ENCODE data around the gene SHROOM3. TPM values are rescaled to one million over a fixed set of nuclear protein-coding genes. Genes with fewer than 3 reads are reported as not detected.

The SHROOM3 gene
- total RNA-seq, 1 donor from 2014 or later, result 62.0 TPM

GRCh38 chr4:76458825-76459224 is 23.8 kb downstream of the SHROOM3 start:
- intact Hi-C loops (cut with DNase I), result no loop called here
- ATAC-seq (peak in 1 of 2 donors; percentile 11), DNase-seq (no peak)
- H3K9me3 ChIP-seq, result peaks cover 6% of the 10 kb centered on the region
- no peaks in the 10 kb centered on the region for H3K4me1 ChIP-seq
- peak overlapping the region; percentile 34 for H3K27ac ChIP-seq
- H3K27me3 ChIP-seq (ENCODE audit: low read depth), result peaks cover 6% of the 10 kb centered on the region
- TF ChIP-seq, protein P1, sequence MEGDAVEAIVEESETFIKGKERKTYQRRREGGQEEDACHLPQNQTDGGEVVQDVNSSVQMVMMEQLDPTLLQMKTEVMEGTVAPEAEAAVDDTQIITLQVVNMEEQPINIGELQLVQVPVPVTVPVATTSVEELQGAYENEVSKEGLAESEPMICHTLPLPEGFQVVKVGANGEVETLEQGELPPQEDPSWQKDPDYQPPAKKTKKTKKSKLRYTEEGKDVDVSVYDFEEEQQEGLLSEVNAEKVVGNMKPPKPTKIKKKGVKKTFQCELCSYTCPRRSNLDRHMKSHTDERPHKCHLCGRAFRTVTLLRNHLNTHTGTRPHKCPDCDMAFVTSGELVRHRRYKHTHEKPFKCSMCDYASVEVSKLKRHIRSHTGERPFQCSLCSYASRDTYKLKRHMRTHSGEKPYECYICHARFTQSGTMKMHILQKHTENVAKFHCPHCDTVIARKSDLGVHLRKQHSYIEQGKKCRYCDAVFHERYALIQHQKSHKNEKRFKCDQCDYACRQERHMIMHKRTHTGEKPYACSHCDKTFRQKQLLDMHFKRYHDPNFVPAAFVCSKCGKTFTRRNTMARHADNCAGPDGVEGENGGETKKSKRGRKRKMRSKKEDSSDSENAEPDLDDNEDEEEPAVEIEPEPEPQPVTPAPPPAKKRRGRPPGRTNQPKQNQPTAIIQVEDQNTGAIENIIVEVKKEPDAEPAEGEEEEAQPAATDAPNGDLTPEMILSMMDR (IDR thresholded peaks at IDR 0.05), result no peak
- H3K4me3 ChIP-seq, result no peak overlapping the region
- H3K36me3 ChIP-seq, result no peaks in the 10 kb centered on the region

GRCh38 chr4:76459291-76459723 is 24.3 kb downstream of the SHROOM3 start:
- DNase-seq (no peak), ATAC-seq (peak in 1 of 2 donors; percentile 68)
- H3K4me3 ChIP-seq, result no peak overlapping the region
- H3K4me1 ChIP-seq, result no peaks in the 10 kb centered on the region
- TF ChIP-seq, protein P1 (IDR thresholded peaks at IDR 0.05), result no peak
- H3K9me3 ChIP-seq, result peaks cover 8% of the 10 kb centered on the region
- H3K27ac ChIP-seq, result peak overlapping the region; percentile 34
- H3K36me3 ChIP-seq, result no peaks in the 10 kb centered on the region
- intact Hi-C loops (cut with DNase I), result no loop called here
- peaks cover 6% of the 10 kb centered on the region for H3K27me3 ChIP-seq (ENCODE audit: low read depth)

GRCh38 chr4:76463568-76463967 is 28.5 kb downstream of the SHROOM3 start:
- Histone ChIP-seq H3K4me3 (no peak overlapping the region), H3K27ac (no peak overlapping the region), H3K27me3 (ENCODE audit: low read depth) (peaks cover 6% of the 10 kb centered on the region), H3K4me1 (no peaks in the 10 kb centered on the region), H3K36me3 (no peaks in the 10 kb centered on the region), H3K9me3 (peaks cover 8% of the 10 kb centered on the region)
- TF ChIP-seq, protein P1 (IDR thresholded peaks at IDR 0.05), result no peak
- no peak for ATAC-seq
- DNase-seq, result no peak
- intact Hi-C loops (cut with DNase I), result no loop called here

- Histone ChIP-seq H3K4me1 (no peaks in the 10 kb centered on the region), H3K36me3 (no peaks in the 10 kb centered on the region), H3K27ac (no peak overlapping the region), H3K4me3 (no peak overlapping the region), H3K9me3 (no peaks in the 10 kb centered on the region), H3K27me3 (ENCODE audit: low read depth) (no peaks in the 10 kb centered on the region)
- TF ChIP-seq, protein P1 (IDR thresholded peaks at IDR 0.05), result no peak
- no peak for DNase-seq
- intact Hi-C loops (cut with DNase I), result no loop called here
- peak in 1 of 2 donors; percentile 66 for ATAC-seq
Observed at GRCh38 chr4:76470064-76470463, 35.0 kb downstream of the SHROOM3 start.

DNA sequence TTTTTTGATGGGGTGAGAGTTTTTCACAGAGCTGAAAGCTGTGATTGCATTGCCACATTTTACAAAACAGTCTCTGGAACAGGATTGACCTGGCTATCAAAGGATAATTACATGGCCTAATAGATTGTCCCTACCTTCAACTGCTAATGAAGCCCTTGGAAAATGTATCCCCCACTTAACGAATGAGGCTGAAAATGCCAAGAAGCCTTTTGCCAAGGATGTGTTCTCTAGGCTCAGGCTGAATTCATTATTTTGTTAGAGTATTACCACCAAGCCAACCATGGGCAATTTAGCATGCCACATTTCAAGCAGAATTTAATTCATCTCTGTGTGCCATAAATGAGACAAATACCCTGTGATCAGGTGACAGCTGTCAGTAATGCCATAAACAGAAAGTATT is 35.5 kb downstream of the SHROOM3 start:
- no peak overlapping the region for H3K4me3 ChIP-seq
- intact Hi-C loops (cut with DNase I), result no loop called here
- no peaks in the 10 kb centered on the region for H3K4me1 ChIP-seq
- no peaks in the 10 kb centered on the region for H3K36me3 ChIP-seq
- no peaks in the 10 kb centered on the region for H3K9me3 ChIP-seq
- TF ChIP-seq, protein P1 (IDR thresholded peaks at IDR 0.05), result no peak
- no peak for DNase-seq
- H3K27ac ChIP-seq, result no peak overlapping the region
- ATAC-seq, result no peak
- H3K27me3 ChIP-seq (ENCODE audit: low read depth), result no peaks in the 10 kb centered on the region

- Histone ChIP-seq H3K27me3 (ENCODE audit: low read depth) (no peaks in the 10 kb centered on the region), H3K4me3 (no peak overlapping the region), H3K36me3 (no peaks in the 10 kb centered on the region), H3K27ac (no peak overlapping the region), H3K4me1 (no peaks in the 10 kb centered on the region), H3K9me3 (no peaks in the 10 kb centered on the region)
- TF ChIP-seq, protein P1 (IDR thresholded peaks at IDR 0.05), result no peak
- DNase-seq (no peak), ATAC-seq (no peak)
- intact Hi-C loops (cut with DNase I), result no loop called here
Observed at GRCh38 chr4:76476571-76476970, 41.5 kb downstream of the SHROOM3 start.
